ENCODE measurements around the gene TULP3.

TULP3 gene

GRCh38 chr12:2973566-2973965 is 82.9 kb downstream of the TULP3 start:
- DNase-seq = no peak

DNA sequence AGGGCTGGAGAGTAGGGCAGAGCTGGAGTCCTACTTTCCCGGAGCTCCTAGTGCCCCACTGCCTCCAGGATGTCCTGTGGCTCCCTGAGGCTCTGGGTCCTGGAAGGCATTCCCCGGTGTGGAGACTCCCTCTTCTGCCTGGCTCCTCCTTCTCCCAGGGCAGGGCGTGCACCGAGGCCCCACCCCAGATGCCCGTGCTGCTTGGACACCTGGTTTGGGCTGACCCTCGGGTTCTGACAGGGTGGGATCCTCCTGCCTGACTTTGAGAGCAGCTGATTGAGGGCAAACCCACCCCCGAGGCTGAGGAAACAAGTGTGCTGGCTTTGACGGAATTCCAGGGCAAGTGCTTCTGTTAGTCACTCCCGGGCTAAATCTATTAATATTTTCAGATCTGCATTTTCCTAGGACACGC is 83.9 kb downstream of the TULP3 start:
- no peak for DNase-seq

- DNase-seq = no peak
These were observed 85.9 kb downstream of the TULP3 start for GRCh38 chr12:2976581-2976996.

GRCh38 chr12:2977776-2978175 is 87.1 kb downstream of the TULP3 start:
- no peak for DNase-seq

GRCh38 chr12:2979806-2980205 is 89.1 kb downstream of the TULP3 start:
- DNase-seq = no peak

- DNase-seq = no peak
These were observed 89.9 kb downstream of the TULP3 start for GRCh38 chr12:2980630-2981029.

DNA sequence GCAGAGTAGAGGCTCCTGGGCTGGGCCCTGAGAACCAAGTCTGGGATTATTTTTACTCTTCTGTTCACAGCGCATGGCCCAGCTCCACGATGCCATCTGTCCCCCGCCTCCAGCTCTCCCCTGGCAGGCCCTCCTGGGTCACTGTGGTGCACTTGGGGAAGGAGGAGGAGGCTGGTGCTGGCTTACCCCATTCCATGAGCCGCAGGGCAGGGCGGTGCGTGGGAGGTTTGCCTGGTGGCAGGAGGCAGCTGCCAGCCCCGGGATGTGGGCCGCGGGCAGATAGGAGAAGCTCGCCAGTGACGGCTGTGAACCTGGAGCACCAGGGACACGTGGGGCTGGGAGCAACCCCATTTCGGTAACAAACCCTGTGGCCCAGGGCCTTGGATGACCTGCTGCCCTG is 91.7 kb downstream of the TULP3 start:
- DNase-seq = no peak

DNA sequence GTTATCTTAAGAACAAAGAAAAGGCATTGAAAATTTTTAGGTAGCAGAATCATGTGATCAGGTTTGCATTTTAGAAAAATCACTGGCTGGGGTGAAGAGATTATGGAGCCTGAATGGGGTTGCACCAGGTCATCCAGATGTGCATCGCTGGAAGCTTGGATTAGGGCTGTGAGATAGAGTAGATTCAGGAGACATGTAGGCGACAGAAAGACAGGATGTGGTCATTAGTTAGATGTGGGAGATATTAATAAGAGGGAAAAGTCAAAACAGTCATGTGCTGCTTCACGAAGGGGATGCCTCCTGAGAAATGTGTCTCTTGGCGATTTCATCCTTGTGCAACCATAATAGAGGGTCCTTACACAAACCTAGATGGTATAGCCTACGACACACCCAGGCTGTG is 93.6 kb downstream of the TULP3 start:
- no peak for DNase-seq

- DNase-seq = no peak
These were observed 94.0 kb downstream of the TULP3 start for GRCh38 chr12:2984698-2985097.

- no peak for DNase-seq
These were observed 96.2 kb downstream of the TULP3 start for GRCh38 chr12:2986876-2987275.

GRCh38 chr12:2988494-2988893 is 97.8 kb downstream of the TULP3 start:
- no peak for DNase-seq

Data from NCI-H345 (cell line).